Left ventricle myocardium inferior (tissue), 1 donor: Measurements from ENCODE around the gene KBTBD7. TPM values are rescaled to one million over a fixed set of nuclear protein-coding genes. Genes with fewer than 3 reads are reported as not detected.

Experiments
- DNase-seq: peaks from one replicate; pipeline ENCODE4 v3.0.0-alpha.2; 2020
- H3K27ac ChIP-seq: fragments of 200-600 bp; replicated peaks from 2 replicates; pipeline ENCODE4 v1.8.0; 2021
- H3K27me3 ChIP-seq: fragments of 200-600 bp; 2 replicates; pipeline ENCODE4 v1.8.0; 2021; ENCODE audit warnings: low read depth
- H3K36me3 ChIP-seq: fragments of 200-600 bp; 2 replicates; pipeline ENCODE4 v1.8.0; 2021
- H3K4me1 ChIP-seq: fragments of 200-600 bp; 2 replicates; pipeline ENCODE4 v1.8.0; 2021
- H3K4me3 ChIP-seq: fragments of 200-600 bp; 2 replicates; pipeline ENCODE4 v1.8.0; 2021; ENCODE audit warnings: mild to moderate bottlenecking, moderate library complexity
- H3K9me3 ChIP-seq: fragments of 200-600 bp; replicated peaks from 2 replicates; pipeline ENCODE4 v1.8.0; 2021
- intact Hi-C: fragments of 100-400 bp; cut with micrococcal nuclease; formaldehyde crosslinking; loops from one replicate; pipeline ENCODE4 v1.11.0; 2022
- total RNA-seq: library from RNA; stranded (reverse); fragmentation: NEBNext Ultra II Directional; extraction: Animal tissue kit (Norgen Biotek cat#: 25700); gene quantifications from one replicate; pipeline ENCODE4 v1.2.1, GENCODE V29; 2021
- TF ChIP-seq, protein P1 (sequence below): fragments of 200-600 bp; IDR thresholded peaks from 2 replicates; pipeline ENCODE4 v1.8.0; 2021; ENCODE audit warnings: antibody characterized with exemption, mild to moderate bottlenecking, borderline replicate concordance
- donor health status: DM: no; HTN: yes; CAD: no; lungs with severe emphysema.

Gene KBTBD7
- total RNA-seq, 1 donor from 2014 or later, result 5.2 TPM

DNA sequence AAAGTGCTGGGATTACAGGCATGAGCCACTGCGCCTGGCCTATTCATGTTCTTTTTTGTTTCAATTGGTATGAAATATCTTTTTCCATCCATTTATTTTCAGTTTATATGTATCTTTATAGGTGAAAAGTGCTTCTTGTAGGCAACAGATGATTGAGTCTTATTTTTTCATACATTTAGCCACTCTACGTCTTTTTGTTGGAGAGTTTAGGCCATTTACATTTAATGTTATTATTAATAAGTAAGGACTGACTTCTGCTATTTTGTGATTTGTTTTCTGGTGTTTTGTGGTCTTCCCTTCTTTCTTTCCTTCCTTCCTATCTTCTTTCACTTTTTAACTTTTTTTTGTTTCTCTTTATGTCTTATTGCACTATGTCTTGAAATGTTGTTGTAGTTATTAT is 16.7 kb upstream of the KBTBD7 start:
- intact Hi-C loops, result no loop called here
- no peak for DNase-seq
- Histone ChIP-seq H3K4me1 (no peaks in the 10 kb centered on the region), H3K27ac (no peak overlapping the region), H3K4me3 (no peak overlapping the region), H3K36me3 (peaks cover 3% of the 10 kb centered on the region), H3K9me3 (peaks cover 37% of the 10 kb centered on the region), H3K27me3 (no peaks in the 10 kb centered on the region)
- TF ChIP-seq, protein P1, sequence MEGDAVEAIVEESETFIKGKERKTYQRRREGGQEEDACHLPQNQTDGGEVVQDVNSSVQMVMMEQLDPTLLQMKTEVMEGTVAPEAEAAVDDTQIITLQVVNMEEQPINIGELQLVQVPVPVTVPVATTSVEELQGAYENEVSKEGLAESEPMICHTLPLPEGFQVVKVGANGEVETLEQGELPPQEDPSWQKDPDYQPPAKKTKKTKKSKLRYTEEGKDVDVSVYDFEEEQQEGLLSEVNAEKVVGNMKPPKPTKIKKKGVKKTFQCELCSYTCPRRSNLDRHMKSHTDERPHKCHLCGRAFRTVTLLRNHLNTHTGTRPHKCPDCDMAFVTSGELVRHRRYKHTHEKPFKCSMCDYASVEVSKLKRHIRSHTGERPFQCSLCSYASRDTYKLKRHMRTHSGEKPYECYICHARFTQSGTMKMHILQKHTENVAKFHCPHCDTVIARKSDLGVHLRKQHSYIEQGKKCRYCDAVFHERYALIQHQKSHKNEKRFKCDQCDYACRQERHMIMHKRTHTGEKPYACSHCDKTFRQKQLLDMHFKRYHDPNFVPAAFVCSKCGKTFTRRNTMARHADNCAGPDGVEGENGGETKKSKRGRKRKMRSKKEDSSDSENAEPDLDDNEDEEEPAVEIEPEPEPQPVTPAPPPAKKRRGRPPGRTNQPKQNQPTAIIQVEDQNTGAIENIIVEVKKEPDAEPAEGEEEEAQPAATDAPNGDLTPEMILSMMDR, result no peak

DNA sequence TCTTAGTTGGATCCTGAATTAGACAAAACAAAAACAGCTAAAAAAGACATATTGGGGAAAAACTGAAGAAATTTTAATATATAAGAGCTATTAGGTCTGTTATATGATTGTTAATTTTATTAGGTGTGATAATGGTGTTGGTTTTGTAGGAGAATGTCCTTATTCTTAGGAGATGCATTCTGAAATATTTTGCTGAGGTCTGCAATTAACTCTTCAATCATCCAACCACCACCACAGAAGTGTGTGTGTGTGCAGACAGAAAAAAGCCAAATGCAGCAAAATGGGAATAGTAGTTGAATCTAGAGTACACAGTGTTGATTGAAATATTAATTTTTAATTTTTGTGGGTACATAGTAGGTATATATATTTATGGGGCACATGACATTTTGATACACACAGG is 12.1 kb upstream of the KBTBD7 start:
- intact Hi-C loops, result no loop called here
- H3K4me3 ChIP-seq, result no peak overlapping the region
- TF ChIP-seq, protein P1, result no peak
- H3K27me3 ChIP-seq, result no peaks in the 10 kb centered on the region
- no peak overlapping the region for H3K27ac ChIP-seq
- no peaks in the 10 kb centered on the region for H3K36me3 ChIP-seq
- H3K4me1 ChIP-seq, result no peaks in the 10 kb centered on the region
- H3K9me3 ChIP-seq, result peaks cover 33% of the 10 kb centered on the region
- no peak for DNase-seq

DNA sequence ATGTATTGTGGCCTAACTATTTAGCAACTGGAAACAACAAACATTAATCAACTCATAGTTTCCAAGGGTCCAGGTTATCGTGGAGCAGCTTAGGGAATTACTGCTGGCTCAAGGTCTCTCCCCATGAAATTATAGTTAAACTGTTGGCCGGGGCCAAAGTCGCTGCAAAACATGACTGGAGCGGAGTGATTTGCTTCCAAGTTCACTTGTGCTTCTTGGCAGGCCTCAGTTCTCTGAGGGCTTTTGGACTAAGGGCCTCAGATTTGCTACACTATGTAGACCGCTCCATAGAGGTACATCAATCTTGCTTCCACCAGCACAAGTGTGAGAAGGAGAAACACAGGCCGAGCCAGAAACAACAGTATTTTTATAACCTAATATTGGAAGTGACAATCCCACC is 9.4 kb upstream of the KBTBD7 start:
- no peak overlapping the region for H3K27ac ChIP-seq
- intact Hi-C loops, result no loop called here
- no peak overlapping the region for H3K4me3 ChIP-seq
- no peaks in the 10 kb centered on the region for H3K36me3 ChIP-seq
- H3K9me3 ChIP-seq, result peaks cover 13% of the 10 kb centered on the region
- no peaks in the 10 kb centered on the region for H3K4me1 ChIP-seq
- TF ChIP-seq, protein P1, result no peak
- no peak for DNase-seq
- H3K27me3 ChIP-seq, result no peaks in the 10 kb centered on the region

DNA sequence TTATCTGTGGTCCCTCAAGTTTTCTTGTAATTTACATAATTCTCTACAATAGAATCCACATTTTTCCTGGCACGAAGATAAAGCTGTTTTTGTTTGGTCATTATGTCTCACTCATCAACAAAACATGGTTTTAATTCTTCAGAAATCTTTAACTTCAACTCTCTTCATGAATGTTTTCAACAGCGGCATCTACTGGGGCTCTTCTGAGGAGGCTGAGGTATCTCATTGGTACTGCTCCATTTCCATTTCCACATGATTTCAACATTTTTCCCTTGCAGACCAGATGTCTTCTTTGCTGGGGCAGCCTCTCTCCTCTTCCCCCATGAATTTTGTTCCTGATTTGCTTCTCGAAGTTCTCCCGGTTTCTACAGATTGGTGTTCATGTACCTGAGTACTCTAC is 5.8 kb upstream of the KBTBD7 start:
- DNase-seq, result no peak
- Histone ChIP-seq H3K27ac (no peak overlapping the region), H3K36me3 (no peaks in the 10 kb centered on the region), H3K4me3 (no peak overlapping the region), H3K4me1 (no peaks in the 10 kb centered on the region), H3K9me3 (no peaks in the 10 kb centered on the region), H3K27me3 (no peaks in the 10 kb centered on the region)
- intact Hi-C loops, result no loop called here
- TF ChIP-seq, protein P1, result no peak

DNA sequence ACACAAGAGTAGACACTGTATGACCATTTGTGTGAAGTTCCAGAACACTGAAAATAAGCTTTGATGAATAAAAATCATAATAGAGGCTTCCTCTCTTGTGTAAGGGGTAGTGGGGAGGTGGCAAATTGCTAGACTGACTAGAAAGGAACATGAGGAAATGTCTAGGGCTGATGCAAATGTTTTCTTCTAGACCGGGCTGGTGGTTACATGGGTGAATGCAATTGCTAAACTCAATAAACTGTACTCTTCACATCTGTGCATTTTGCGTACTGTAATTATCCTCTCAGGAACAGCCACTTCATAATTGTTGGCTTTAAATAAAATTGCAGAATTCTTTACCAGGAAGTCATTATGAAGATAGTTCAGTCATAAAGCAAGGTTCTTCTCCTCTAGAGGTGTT is 5.2 kb upstream of the KBTBD7 start:
- Histone ChIP-seq H3K4me3 (no peak overlapping the region), H3K36me3 (no peaks in the 10 kb centered on the region), H3K27ac (no peak overlapping the region), H3K27me3 (no peaks in the 10 kb centered on the region), H3K9me3 (no peaks in the 10 kb centered on the region), H3K4me1 (no peaks in the 10 kb centered on the region)
- DNase-seq, result no peak
- TF ChIP-seq, protein P1, result no peak
- intact Hi-C loops, result no loop called here

DNA sequence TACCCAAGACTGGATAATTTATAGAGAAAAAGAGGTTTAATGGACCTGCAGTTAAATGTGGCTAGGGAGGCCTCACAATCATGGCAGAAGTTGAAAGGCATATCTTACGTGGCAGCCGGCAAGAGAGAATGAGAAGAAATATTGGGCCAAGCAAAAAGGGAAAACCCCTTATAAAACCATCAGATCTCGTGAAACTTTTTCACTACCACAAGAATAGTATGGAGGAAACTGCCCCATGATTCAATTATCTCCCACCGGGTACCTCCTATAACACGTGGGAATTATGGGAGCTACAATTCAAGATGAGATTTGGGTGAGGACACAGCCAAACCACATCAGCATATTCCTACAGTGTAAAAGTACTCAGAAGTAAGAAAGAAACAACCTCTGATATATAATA is 4.7 kb upstream of the KBTBD7 start:
- no peak overlapping the region for H3K27ac ChIP-seq
- H3K9me3 ChIP-seq, result no peaks in the 10 kb centered on the region
- H3K27me3 ChIP-seq, result no peaks in the 10 kb centered on the region
- DNase-seq, result no peak
- H3K4me3 ChIP-seq, result no peak overlapping the region
- H3K36me3 ChIP-seq, result no peaks in the 10 kb centered on the region
- TF ChIP-seq, protein P1, result no peak
- peaks cover 3% of the 10 kb centered on the region for H3K4me1 ChIP-seq
- intact Hi-C loops, result no loop called here
